ENCODE data around the gene NKX3-2. TPM values are rescaled to one million over a fixed set of nuclear protein-coding genes. Genes with fewer than 3 reads are reported as not detected.
A peak's percentile ranks its signal among the peaks of the same experiment; 100 is the strongest.
"Not testable (repeated sequence)": the region's sequence is repeated elsewhere in the genome, so short reads cannot be mapped to it uniquely, and the experiment has no call there.

Gene NKX3-2
- not detected for total RNA-seq

DNA sequence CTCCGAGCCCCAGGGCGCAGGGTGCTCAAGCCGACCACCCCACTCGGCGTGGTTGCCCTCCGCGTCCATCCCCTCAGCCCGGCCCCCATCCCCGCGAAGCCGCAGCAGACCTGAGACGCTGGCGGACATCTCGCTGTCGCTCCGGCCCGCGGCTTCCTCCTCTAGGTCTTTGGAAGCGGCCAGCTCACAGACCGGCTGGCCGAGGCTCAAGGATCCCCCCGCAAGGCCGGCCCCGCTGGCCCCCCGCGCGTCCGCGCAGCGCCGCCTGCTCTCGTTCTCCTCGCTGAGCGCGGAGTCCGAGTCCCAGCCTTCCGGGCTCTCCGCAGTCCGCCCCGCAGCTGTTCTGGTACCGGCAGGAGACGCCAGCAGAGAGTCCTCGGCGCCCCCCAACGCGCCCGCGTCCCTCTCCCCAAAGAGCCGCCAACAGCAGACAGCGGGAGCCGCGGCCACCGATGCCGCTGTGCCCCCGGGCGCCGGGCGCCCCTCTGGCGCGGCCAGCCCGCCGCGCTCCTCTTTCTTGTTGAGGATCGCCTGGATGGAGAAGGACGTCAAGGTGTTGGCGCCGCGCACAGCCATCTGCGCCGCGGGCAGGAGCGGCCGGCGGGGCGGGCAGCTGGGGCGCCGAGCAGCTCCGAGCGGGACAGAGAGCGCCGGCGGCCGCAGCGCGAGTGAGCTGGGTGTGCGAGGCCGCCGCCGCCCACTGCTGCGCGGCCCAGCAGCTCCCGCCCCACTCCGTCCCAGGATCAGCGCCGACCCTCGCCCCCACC is at the start of gene NKX3-2:
Gene NKX3-2, minus strand, starts transcription at position 670 of the 767 bp plus-strand sequence. Its CDS starts 94 bp downstream, at position 576.
- H3K36me3 Mint-ChIP-seq = peaks cover 21 to 39% of the 10 kb centered on the region in 2 donors
- DNase-seq (ENCODE audit: low spot score in 2 of 2) (peak in 1 of 2 donors; percentile 28), ATAC-seq (no peak)
- H3K27ac Mint-ChIP-seq = peak within 1 kb of the TSS; percentile 50 to 62
- H3K9me3 Mint-ChIP-seq = no peaks in the 10 kb centered on the region

DNA sequence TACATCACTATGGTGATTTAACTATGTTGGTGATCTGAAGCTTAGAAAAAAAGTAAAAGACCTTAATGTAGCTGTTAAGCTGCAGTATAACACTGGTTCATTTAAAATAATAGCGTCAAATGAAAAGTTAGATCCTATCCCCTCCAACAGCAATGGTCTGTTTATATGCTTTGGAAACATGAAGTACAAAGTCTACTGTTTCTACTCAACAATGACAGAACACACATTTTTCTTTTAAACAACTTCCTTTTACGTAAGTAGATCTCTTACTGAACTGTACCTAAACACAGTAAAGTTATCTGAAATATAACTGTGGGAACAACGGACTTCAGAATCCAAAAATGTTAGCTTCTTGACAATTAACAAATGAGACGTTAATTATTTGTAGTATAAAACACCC is 47.9 kb upstream of the NKX3-2 start:
- Mint-ChIP-seq H3K9me3 (no peaks in the 10 kb centered on the region), H3K36me3 (peaks cover 0 to 7% of the 10 kb centered on the region in 2 donors), H3K27ac (no peak overlapping the region)
- no peak for DNase-seq (ENCODE audit: low spot score in 2 of 2)
- ATAC-seq = no peak

DNA sequence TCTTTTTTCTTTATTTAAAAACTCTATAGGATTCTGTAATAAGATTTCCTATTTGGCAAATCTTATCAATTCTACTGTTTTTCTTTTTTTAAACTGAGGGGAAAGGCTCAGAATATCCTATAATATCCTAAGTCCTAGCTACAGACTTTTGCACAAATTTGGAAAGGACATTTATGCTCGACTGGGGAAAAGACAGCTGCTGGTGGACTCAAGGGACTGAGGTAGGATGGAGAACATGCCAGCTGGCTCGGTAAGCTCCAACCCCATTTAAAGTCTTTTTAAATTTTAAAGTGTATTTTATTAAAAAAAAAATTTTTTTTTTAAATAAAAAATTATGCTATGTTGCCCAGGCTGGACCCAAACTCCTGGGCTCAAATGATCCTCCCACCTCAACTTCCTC is 46.5 kb upstream of the NKX3-2 start:
- peak overlapping the region in 1 of 2 donors; percentile 55 for H3K27ac Mint-ChIP-seq
- no peaks in the 10 kb centered on the region for H3K36me3 Mint-ChIP-seq
- ATAC-seq (no peak), DNase-seq (ENCODE audit: low spot score in 2 of 2) (no peak)
- H3K9me3 Mint-ChIP-seq = no peaks in the 10 kb centered on the region

DNA sequence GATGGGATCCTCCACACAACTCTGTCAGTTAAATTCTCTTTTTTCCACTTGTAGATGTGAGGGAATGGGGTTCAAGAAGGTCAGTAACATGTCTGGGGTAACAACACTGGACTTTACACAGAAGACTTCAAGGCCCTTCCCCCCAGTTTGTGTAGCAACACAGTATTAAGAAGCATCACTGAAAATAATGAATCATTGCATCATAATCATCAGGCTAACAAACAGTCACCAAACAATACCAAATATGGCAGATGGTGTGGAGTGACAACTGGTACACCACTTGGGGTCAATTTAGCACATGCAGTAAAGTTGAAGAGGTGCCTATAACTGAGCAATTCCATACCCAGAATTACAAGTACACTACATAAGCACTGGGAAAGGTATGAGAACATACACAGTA is 44.6 kb upstream of the NKX3-2 start:
- H3K27ac Mint-ChIP-seq = no peak overlapping the region
- peaks cover 4 to 5% of the 10 kb centered on the region in 2 donors for H3K36me3 Mint-ChIP-seq
- DNase-seq (ENCODE audit: low spot score in 2 of 2) = no peak
- H3K9me3 Mint-ChIP-seq = no peaks in the 10 kb centered on the region
- no peak for ATAC-seq

DNA sequence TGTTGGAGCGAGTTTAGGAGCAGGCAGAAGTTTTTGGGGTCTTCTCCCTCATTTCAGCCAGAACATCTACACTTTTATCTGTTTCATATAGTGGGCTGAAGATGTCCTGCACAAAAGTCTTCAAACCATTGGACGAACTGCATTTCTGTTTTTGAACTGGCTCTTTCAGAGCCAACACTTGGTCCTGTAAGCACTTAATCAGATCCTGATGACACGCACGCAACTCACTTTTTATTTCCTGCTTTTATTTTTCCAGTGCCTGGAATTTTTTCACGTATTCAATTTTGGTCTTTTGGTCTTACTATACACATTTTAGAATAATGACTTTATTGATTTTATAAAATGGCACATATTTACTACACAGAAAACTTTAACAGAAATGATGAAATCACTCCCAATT is 40.2 kb upstream of the NKX3-2 start:
- DNase-seq (ENCODE audit: low spot score in 2 of 2) (no peak), ATAC-seq (no peak)
- Mint-ChIP-seq H3K36me3 (peaks cover 5 to 13% of the 10 kb centered on the region in 2 donors), H3K9me3 (no peaks in the 10 kb centered on the region), H3K27ac (no peak overlapping the region)

DNA sequence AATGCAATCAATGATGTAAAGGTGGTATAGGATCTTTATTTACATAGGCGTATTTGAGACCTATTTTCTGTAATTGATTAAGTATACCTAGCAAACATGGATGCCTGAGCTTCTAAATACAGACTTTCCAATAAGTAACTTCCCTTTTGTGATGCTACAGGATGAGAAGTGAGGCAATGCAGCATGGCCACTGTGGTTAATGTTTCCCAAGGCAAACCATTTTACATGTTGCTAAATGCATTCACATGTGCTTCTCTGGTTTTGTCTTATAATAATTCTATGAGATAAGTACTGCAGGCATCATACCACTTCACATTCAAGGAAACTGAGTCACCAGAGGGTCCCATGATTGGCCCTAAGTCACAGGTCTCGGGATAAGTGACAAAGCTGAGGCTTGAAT is 35.7 kb upstream of the NKX3-2 start:
- Mint-ChIP-seq H3K27ac (no peak overlapping the region), H3K36me3 (peaks cover 10 to 13% of the 10 kb centered on the region in 2 donors)

DNA sequence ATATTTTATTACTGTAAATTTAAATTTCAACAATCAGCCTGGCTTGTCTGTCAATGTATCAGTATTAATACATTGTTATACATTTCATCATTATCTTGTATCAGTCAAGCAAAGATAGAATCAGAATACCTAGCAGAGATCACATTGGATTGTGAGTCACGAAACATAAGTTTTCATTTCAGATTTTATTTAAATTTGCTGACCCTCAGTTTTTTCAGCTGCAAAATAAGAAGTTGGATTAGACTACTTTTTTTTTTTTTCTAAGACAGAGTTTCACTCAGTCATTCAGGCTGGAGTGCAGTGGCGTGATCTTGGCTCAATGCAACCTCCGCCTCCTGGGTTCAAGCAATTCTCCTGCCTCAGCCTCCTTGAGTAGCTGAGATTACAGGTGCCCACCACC is 33.4 kb upstream of the NKX3-2 start:
- ATAC-seq = no peak
- no peak for DNase-seq (ENCODE audit: low spot score in 2 of 2)
- Mint-ChIP-seq H3K36me3 (peaks cover 6 to 7% of the 10 kb centered on the region in 2 donors), H3K9me3 (no peaks in the 10 kb centered on the region), H3K27ac (no peak overlapping the region)

More for the DNA sequence above, 35.7 kb upstream of the NKX3-2 start:
- no peaks in the 10 kb centered on the region for H3K9me3 Mint-ChIP-seq
- ATAC-seq = no peak
- DNase-seq (ENCODE audit: low spot score in 2 of 2) = no peak

DNA sequence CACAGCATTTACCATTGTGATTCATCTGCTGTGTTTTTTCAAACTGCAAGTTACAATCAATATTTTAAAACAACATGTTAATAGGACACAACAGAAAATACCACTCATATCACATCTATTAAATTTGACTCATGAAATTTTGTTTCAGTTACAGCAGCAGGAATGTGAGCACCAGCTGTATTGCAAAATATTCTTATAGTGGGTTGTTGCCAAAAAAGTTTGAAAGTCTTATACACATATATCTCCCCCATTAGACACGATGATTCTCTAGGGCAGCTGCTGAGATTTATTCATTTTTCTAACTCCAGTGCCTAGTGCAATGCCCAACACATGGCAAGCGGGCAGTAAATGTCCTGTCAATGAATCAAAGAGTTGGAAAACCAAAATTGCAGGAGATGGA is 26.6 kb upstream of the NKX3-2 start:
- H3K27ac Mint-ChIP-seq = peak overlapping the region in 1 of 2 donors; percentile 62
- no peaks in the 10 kb centered on the region for H3K9me3 Mint-ChIP-seq
- peaks cover 9 to 21% of the 10 kb centered on the region in 2 donors for H3K36me3 Mint-ChIP-seq
- no peak for ATAC-seq
- DNase-seq (ENCODE audit: low spot score in 2 of 2) = no peak

DNA sequence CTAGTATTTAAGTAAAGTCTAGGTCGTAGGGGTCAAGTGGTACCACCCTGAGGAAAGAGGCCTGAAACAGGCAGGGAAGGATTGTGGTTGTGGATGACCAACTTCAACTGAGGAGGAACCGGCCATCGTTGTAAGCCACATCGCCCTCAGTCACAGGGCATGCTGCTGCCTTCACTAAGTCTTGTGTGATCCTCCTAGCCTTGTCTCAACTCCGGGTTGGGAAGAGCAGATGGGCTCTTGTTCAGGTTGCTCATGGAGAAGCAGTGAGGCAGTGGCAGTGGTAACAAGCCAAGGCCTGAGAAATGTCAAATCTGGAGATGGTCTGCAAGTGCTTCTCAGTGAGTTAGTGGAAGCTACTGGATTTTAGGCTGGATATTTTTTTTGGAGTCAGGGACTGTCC is 22.8 kb upstream of the NKX3-2 start:
- ATAC-seq = no peak
- Mint-ChIP-seq H3K9me3 (no peaks in the 10 kb centered on the region), H3K36me3 (peaks cover 9 to 20% of the 10 kb centered on the region in 2 donors), H3K27ac (no peak overlapping the region)
- DNase-seq (ENCODE audit: low spot score in 2 of 2) = no peak

DNA sequence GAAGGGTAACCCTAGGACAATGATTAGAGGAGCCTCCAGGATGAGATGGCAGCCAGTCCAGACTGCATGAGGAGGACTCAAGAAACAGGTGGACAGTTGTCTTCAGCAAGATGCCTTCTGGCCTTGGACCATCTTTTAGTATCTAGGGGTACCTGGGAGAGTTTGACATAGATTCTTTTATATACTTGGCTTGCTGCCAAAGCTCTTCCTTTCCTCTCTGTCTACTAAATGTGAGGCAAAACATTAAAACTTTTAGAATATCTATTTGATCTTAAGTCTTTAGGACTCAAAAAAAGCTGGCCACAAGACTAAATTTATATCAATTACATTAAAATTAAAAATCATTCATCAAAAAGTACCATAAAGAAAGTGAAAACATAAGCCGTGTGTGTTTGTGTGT is 18.6 kb upstream of the NKX3-2 start:
- no peak for ATAC-seq
- Mint-ChIP-seq H3K36me3 (peaks cover 8 to 9% of the 10 kb centered on the region in 2 donors), H3K27ac (no peak overlapping the region), H3K9me3 (peaks cover 0 to 4% of the 10 kb centered on the region in 2 donors)
- DNase-seq (ENCODE audit: low spot score in 2 of 2) = no peak

DNA sequence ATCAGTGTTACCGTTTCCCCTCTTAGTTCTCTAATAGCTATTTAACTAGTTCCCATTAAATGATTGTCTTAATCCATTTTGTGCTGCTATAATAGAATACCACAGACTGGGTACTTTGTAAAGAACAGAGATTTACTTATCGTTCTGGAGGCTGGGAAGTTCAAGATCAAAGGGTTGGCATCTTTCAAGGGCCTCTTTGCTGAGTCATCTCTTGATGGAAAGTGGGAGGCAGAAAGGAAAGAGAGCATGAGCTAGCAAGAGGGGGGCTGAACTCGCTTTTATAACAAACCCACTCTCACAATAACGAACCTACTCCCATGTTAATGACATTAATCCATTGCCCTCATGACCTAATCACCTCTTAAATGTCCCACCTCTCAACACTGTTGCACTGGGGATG is 17.4 kb upstream of the NKX3-2 start:
- peaks cover 0 to 4% of the 10 kb centered on the region in 2 donors for H3K9me3 Mint-ChIP-seq
- no peak for ATAC-seq
- no peak for DNase-seq (ENCODE audit: low spot score in 2 of 2)
- no peak overlapping the region for H3K27ac Mint-ChIP-seq
- H3K36me3 Mint-ChIP-seq = peaks cover 5 to 6% of the 10 kb centered on the region in 2 donors

DNA sequence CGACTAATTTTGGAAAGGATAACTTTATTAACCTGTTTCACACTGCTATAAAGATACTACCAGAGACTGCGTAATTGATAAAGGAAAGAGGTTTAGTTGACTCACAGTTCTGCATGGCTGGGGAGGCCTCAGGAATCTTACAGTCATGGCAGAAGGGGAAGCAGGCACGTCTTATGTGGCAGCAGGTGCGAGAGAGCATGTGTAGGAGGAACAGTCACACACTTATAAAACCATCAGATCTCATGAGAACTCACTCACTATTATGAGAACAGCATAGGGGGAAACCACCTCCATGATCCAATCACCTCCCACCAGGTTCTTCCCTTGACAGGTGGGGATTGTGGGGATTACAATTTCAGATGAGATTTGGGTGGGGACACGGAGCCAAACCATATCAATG is 15.8 kb upstream of the NKX3-2 start:
- DNase-seq (ENCODE audit: low spot score in 2 of 2); H3K27ac Mint-ChIP-seq; H3K9me3 Mint-ChIP-seq; H3K36me3 Mint-ChIP-seq; ATAC-seq: not testable (repeated sequence)

DNA sequence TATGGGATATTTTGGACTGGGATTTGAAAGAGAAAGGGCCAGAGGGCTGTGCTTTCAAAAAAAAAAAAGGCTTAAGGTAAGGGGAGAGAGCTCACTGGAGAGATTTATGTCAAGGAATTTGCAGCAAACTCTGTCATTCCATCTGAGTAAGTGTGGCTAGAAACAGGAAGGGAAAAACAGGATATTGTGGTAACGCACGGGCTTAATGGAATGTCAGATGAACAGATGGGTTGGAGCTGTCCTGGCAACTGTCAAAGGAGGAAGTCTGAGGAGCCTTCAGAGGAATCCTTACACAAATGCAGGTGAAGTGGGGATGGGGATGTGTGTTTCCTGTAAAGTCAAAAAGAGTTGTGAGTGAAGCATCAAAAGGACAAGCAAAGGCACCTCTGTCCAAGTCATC is 15.1 kb upstream of the NKX3-2 start:
- DNase-seq (ENCODE audit: low spot score in 2 of 2) = no peak
- Mint-ChIP-seq H3K36me3 (no peaks in the 10 kb centered on the region), H3K9me3 (peaks cover 0 to 4% of the 10 kb centered on the region in 2 donors), H3K27ac (no peak overlapping the region)
- ATAC-seq = no peak

DNA sequence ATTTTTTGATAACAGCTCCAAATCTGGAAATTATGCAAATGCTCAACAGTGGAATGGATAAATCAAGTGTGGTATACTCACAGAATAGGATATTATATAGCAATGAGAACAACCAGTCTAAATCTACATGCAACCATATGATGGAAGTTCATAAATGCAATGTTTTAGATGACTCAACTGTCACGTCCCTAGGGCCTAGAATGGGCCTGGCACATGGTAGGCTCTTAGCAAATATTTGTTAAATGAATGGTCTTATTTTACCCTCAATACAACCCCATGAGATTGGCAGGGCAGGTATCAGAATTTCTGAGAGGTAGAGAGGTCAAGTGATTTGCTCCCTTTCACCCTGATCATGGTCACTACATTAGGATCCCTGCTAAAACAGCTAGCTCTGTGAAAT is 14.6 kb upstream of the NKX3-2 start:
- ATAC-seq (no peak), DNase-seq (ENCODE audit: low spot score in 2 of 2) (no peak)
- no peaks in the 10 kb centered on the region for H3K36me3 Mint-ChIP-seq

DNA sequence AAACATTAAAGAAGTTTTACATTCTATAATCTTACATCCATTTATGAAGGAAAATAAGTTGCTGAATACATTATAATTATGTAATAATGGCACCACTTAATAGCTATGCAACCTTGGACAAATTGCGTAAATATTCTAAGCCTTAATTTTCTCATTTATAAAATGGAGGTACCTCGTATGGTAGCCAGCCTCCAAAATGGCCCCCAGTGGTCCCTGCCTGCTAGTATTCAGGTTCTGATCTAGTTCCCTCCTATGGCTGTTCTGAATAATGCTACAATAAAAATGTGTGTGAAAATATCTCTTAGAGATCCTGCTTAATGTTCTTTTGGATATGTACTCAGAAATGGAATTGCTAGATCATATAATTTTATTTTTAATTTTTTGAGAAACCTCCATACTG is 11.0 kb upstream of the NKX3-2 start:
- Mint-ChIP-seq H3K9me3 (peaks cover 0 to 5% of the 10 kb centered on the region in 2 donors), H3K27ac (no peak overlapping the region), H3K36me3 (peaks cover 0 to 10% of the 10 kb centered on the region in 2 donors)
- DNase-seq (ENCODE audit: low spot score in 2 of 2) = no peak
- no peak for ATAC-seq

More for the DNA sequence above, 14.6 kb upstream of the NKX3-2 start:
- peaks cover 0 to 4% of the 10 kb centered on the region in 2 donors for H3K9me3 Mint-ChIP-seq
- H3K27ac Mint-ChIP-seq = no peak overlapping the region

DNA sequence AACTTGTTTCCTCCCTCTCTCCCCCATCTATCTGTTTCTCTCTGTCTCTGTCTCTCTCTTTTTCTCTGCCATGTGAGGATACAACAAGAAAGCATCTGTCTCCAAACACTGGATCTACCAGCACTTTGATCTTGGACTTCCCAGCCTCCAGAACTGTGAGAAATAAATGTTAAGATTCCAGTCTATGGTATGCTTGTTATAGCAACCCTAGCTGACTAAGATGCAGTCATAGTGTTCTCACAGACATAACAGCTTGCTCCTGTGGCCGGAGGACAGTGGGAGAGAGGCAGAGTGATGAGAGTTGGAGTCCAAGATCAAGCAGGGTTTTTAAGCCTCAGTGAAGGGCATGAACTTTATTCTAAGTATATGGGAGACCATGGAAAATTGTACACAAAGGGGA is 8.8 kb upstream of the NKX3-2 start:
- H3K27ac Mint-ChIP-seq = no peak overlapping the region
- peaks cover 0 to 10% of the 10 kb centered on the region in 2 donors for H3K36me3 Mint-ChIP-seq
- ATAC-seq = no peak

DNA sequence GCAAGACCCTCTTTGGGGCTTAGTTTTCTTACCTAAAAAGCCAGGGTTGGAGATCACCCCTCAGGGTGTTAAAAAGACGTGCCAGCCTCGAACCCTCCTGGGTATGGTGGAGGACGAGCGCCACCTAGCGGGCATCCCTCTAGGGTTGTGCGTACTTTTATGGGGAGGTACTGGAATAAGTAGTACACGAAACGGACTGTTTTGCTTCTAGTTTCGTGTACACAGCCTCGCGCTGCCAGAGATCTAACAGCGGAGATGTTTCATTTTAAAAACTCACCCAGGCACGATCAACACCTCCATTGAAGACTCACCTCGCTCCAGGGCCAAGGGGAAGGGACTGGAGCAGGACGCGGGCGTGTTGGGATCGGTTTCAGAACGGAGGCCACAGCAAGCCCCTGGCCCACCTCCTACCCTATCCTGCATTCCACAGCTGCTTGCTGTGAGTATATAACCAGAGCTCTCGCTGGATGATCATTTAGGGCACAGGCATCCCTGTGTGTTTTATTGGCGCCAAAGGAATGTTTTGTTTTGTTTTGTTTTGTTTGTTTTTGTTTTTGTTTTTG is 4.8 kb upstream of the NKX3-2 start:
- peaks cover 17 to 29% of the 10 kb centered on the region in 2 donors for H3K36me3 Mint-ChIP-seq
- peaks cover 0 to 5% of the 10 kb centered on the region in 2 donors for H3K9me3 Mint-ChIP-seq
- ATAC-seq = peak; percentile 71 to 84
- H3K27ac Mint-ChIP-seq = no peak overlapping the region
- DNase-seq (ENCODE audit: low spot score in 2 of 2) = peak in 1 of 2 donors; percentile 91

More for the DNA sequence above, 8.8 kb upstream of the NKX3-2 start:
- DNase-seq (ENCODE audit: low spot score in 2 of 2) = no peak
- H3K9me3 Mint-ChIP-seq = peaks cover 0 to 5% of the 10 kb centered on the region in 2 donors
